A673 (cell line): ENCODE measurements around the gene VN1R4. TPM values are rescaled to one million over a fixed set of nuclear protein-coding genes. Genes with fewer than 3 reads are reported as not detected.
"Not testable (repeated sequence)": the region's sequence is repeated elsewhere in the genome, so short reads cannot be mapped to it uniquely, and the experiment has no call there.

Experiments
- BruUV-seq: library from RNA; stranded (reverse); fragments of 400-500 nt; replicated peaks from 2 replicates; lab custom pipeline; 2021; lab: Mats Ljungman, UMichigan
- CTCF ChIA-PET: fragments of 300-600 bp; sonication (Branson Sonifier 250); formaldehyde crosslinking; loops from one replicate; lab custom pipeline; 2022; ENCODE audit warnings: antibody characterized with exemption; lab: Charles Lee
- POLR2A ChIA-PET: fragments of 300-600 bp; sonication (Branson Sonifier 250); formaldehyde crosslinking; loops from one replicate; lab custom pipeline; 2022; ENCODE audit warnings: antibody characterized with exemption; ENCODE audit not compliant: low non-redundant PET; lab: Charles Lee
- DNase-seq: peaks from one replicate; pipeline ENCODE4 v3.0.0-alpha.2; 2015; ENCODE audit warnings: low spot score
- H3K27ac ChIP-seq: fragments of 200-600 bp; sonication (generic); 2 replicates; pipeline ENCODE4 v1.5.1; 2016; ENCODE audit warnings: mixed run types, low read depth, mild to moderate bottlenecking, mixed read lengths, antibody characterized with exemption, low read length; ENCODE audit not compliant: poor library complexity, severe bottlenecking
- H3K27me3 ChIP-seq: fragments of 200-600 bp; sonication (generic); replicated peaks from 2 replicates; pipeline ENCODE4 v1.6.1; 2017; ENCODE audit warnings: mixed run types, low read depth, mild to moderate bottlenecking, mixed read lengths, antibody characterized with exemption, low read length; ENCODE audit not compliant: insufficient read depth, poor library complexity
- H3K36me3 ChIP-seq: fragments of 200-600 bp; sonication (generic); 2 replicates; pipeline ENCODE4 v1.6.1; 2016; ENCODE audit warnings: mixed run types, mild to moderate bottlenecking, mixed read lengths, antibody characterized with exemption, low read length; ENCODE audit not compliant: insufficient read depth, poor library complexity, severe bottlenecking
- H3K4me1 ChIP-seq: fragments of 200-600 bp; sonication (generic); 2 replicates; pipeline ENCODE4 v1.6.1; 2017; ENCODE audit warnings: mixed run types, mild to moderate bottlenecking, mixed read lengths, antibody characterized with exemption, low read length; ENCODE audit not compliant: insufficient read depth, poor library complexity, severe bottlenecking
- H3K4me3 ChIP-seq: fragments of 200-600 bp; sonication (generic); 2 replicates; pipeline ENCODE4 v1.5.1; 2016; ENCODE audit warnings: low read depth, mixed run types, mild to moderate bottlenecking, mixed read lengths, low read length; ENCODE audit not compliant: poor library complexity, severe bottlenecking
- H3K9me3 ChIP-seq: fragments of 200-600 bp; sonication (generic); 2 replicates; pipeline ENCODE4 v1.6.1; 2016; ENCODE audit warnings: mixed run types, low read depth, mild to moderate bottlenecking, mixed read lengths, antibody characterized with exemption, low read length; ENCODE audit not compliant: poor library complexity, severe bottlenecking
- CTCF ChIP-seq: fragments of 300-800, 200-600 bp; sonication (generic); conservative IDR thresholded peaks from 2 replicates; pipeline ENCODE4 v1.5.1; 2017; ENCODE audit warnings: low read depth, mild to moderate bottlenecking, antibody characterized with exemption, low read length, moderate library complexity, mixed read lengths
- EZH2 ChIP-seq: fragments of 200-600 bp; sonication (generic); IDR thresholded peaks from 2 replicates; pipeline ENCODE4 v1.6.1; 2017; ENCODE audit warnings: borderline replicate concordance, low read depth, mild to moderate bottlenecking, mixed read lengths, antibody characterized with exemption, low read length; ENCODE audit not compliant: poor library complexity, severe bottlenecking
- intact Hi-C: fragments of 100-400 bp; cut with micrococcal nuclease; formaldehyde crosslinking; loops from one replicate; pipeline ENCODE4 v1.10.0; 2022; ENCODE audit not compliant: unreplicated experiment
- total RNA-seq: library from RNA; stranded (reverse); gene quantifications from 2 replicates; pipeline ENCODE4 v1.2.3, GENCODE V29; 2021

Gene VN1R4
- total RNA-seq, 1 experiment from 2014 or later, result not detected

GRCh38 chr19:53272044-53272443 lies 4.5 kb upstream of the VN1R4 start:
- H3K36me3 ChIP-seq, result no peaks in the 10 kb centered on the region
- BruUV-seq, result no TSS peak
- ChIA-PET CTCF (no interaction called here), POLR2A (no interaction called here)
- no peak overlapping the region for H3K27ac ChIP-seq
- H3K4me1 ChIP-seq, result no peaks in the 10 kb centered on the region
- intact Hi-C loops, result no loop called here
- H3K4me3 ChIP-seq, result no peak overlapping the region
- no peak for TF ChIP-seq EZH2
- no peak for TF ChIP-seq CTCF
- no peak for DNase-seq
- H3K27me3 ChIP-seq, result no peaks in the 10 kb centered on the region
- H3K9me3 ChIP-seq, result no peaks in the 10 kb centered on the region

GRCh38 chr19:53269861-53270260 lies 2.3 kb upstream of the VN1R4 start:
- H3K27me3 ChIP-seq, CTCF ChIA-PET, intact Hi-C loops, POLR2A ChIA-PET, H3K4me3 ChIP-seq, DNase-seq, BruUV-seq, H3K36me3 ChIP-seq, H3K9me3 ChIP-seq, H3K27ac ChIP-seq, H3K4me1 ChIP-seq: not testable (repeated sequence)

GRCh38 chr19:53257715-53258342 lies 9.7 kb downstream of the VN1R4 start, which contains the start of gene VN1R2:
VN1R2 (plus strand) TSS chr19:53258292; CDS start chr19:53258376, 84 bp downstream.
- H3K4me3 ChIP-seq, intact Hi-C loops, H3K9me3 ChIP-seq, H3K36me3 ChIP-seq, H3K27me3 ChIP-seq, POLR2A ChIA-PET, H3K4me1 ChIP-seq, H3K27ac ChIP-seq, BruUV-seq, CTCF ChIA-PET, DNase-seq: not testable (repeated sequence)

- H3K27me3 ChIP-seq, result no peaks in the 10 kb centered on the region
- ChIA-PET POLR2A (no interaction called here), CTCF (no interaction called here)
- H3K9me3 ChIP-seq, result peaks cover 21% of the 10 kb centered on the region
- H3K4me1 ChIP-seq, result no peaks in the 10 kb centered on the region
- BruUV-seq, result TSS peak; percentile 58
- intact Hi-C loops, result no loop called here
- peak within 1 kb of the TSS; percentile 52 for H3K4me3 ChIP-seq
- no peak within 1 kb of the TSS for H3K27ac ChIP-seq
- DNase-seq, result peak; percentile 67
- no peaks in the 10 kb centered on the region for H3K36me3 ChIP-seq
- TF ChIP-seq CTCF, result no peak
- TF ChIP-seq EZH2, result no peak
Observed at GRCh38 chr19:53254411-53255341, 12.8 kb downstream of the VN1R4 start, which contains the start of gene ZNF677. ZNF677 (minus strand) TSS chr19:53254873; CDS start chr19:53251550, 3,323 bp downstream.
